Nephron progenitor cell (in vitro differentiated cells): Measurements from ENCODE around the gene PARN.
A peak's percentile ranks its signal among the peaks of the same experiment; 100 is the strongest.

Experiments used
- DNase-seq: peaks from one replicate; pipeline ENCODE4 v3.0.0; 2021
- H3K27ac Mint-ChIP-seq: 2 replicates; pipeline ENCODE4 v1.8.0; 2021; ENCODE audit warnings: mild to moderate bottlenecking, moderate library complexity, mixed read lengths
- H3K27me3 Mint-ChIP-seq: 2 replicates; pipeline ENCODE4 v1.8.0; 2021; ENCODE audit warnings: mild to moderate bottlenecking, low read depth, mixed read lengths; ENCODE audit not compliant: poor library complexity
- H3K36me3 Mint-ChIP-seq: 2 replicates; pipeline ENCODE4 v1.8.0; 2021; ENCODE audit warnings: low read depth, mixed read lengths
- H3K4me1 Mint-ChIP-seq: 2 replicates; pipeline ENCODE4 v1.8.0; 2021; ENCODE audit warnings: mixed read lengths
- H3K4me3 Mint-ChIP-seq: 2 replicates; pipeline ENCODE4 v1.8.0; 2021; ENCODE audit warnings: mild to moderate bottlenecking, moderate library complexity, mixed read lengths
- H3K9me3 Mint-ChIP-seq: 2 replicates; pipeline ENCODE4 v1.8.0; 2021; ENCODE audit warnings: mild to moderate bottlenecking, moderate library complexity, mixed read lengths
- CTCF ChIP-seq: fragments of 200-600 bp; sonication (generic); IDR thresholded peaks from 2 replicates; pipeline ENCODE4 v1.5.0; 2021; ENCODE audit warnings: antibody characterized with exemption

Gene PARN

GRCh38 chr16:14629919-14630619, at the start of gene PARN:
TSS of gene PARN (minus strand) at chr16:14630260. CDS start at chr16:14630125, 135 bp downstream.
- Mint-ChIP-seq H3K27me3 (no peaks in the 10 kb centered on the region), H3K4me1 (peaks cover 34% of the 10 kb centered on the region), H3K36me3 (peaks cover 34% of the 10 kb centered on the region), H3K27ac (peak within 1 kb of the TSS; percentile 98), H3K9me3 (peaks cover 4% of the 10 kb centered on the region), H3K4me3 (peak within 1 kb of the TSS; percentile 98)
- TF ChIP-seq CTCF = no peak
- peak; percentile 99 for DNase-seq

GRCh38 chr16:14678748-14679497, 48.9 kb upstream of the PARN start:
- no peaks in the 10 kb centered on the region for H3K36me3 Mint-ChIP-seq
- H3K27me3 Mint-ChIP-seq = peaks cover 25% of the 10 kb centered on the region
- TF ChIP-seq CTCF = no peak
- no peak for DNase-seq
- no peaks in the 10 kb centered on the region for H3K9me3 Mint-ChIP-seq
- no peak overlapping the region for H3K4me3 Mint-ChIP-seq
- H3K4me1 Mint-ChIP-seq = no peaks in the 10 kb centered on the region
- H3K27ac Mint-ChIP-seq = no peak overlapping the region

- DNase-seq = no peak
- H3K27me3 Mint-ChIP-seq = peaks cover 20% of the 10 kb centered on the region
- peaks cover 2% of the 10 kb centered on the region for H3K4me1 Mint-ChIP-seq
- H3K27ac Mint-ChIP-seq = no peak overlapping the region
- TF ChIP-seq CTCF = no peak
- no peaks in the 10 kb centered on the region for H3K9me3 Mint-ChIP-seq
- H3K36me3 Mint-ChIP-seq = no peaks in the 10 kb centered on the region
- no peak overlapping the region for H3K4me3 Mint-ChIP-seq
Observed at GRCh38 chr16:14677627-14678026, 47.6 kb upstream of the PARN start.

DNA sequence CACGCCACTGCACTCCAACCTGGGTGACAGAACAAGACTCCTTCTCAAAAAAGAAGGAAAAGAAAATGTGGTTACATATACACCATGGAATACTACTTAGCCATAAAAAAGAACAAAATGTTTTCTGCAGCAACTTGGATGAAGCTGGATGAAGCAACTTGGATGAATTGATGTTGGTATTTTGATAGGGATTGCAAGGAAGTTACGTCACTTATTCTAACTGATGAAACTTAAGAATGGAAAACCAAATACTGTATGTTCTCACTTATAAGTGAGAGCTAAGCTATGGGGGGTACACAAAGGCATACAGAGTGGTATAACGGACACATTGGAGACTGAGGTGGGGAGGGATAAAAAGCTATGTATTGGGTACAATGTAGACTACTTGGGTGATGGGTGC, 46.6 kb upstream of the PARN start:
- no peaks in the 10 kb centered on the region for H3K36me3 Mint-ChIP-seq
- H3K4me1 Mint-ChIP-seq = peaks cover 10% of the 10 kb centered on the region
- H3K4me3 Mint-ChIP-seq = no peak overlapping the region
- no peak for DNase-seq
- no peak overlapping the region for H3K27ac Mint-ChIP-seq
- H3K27me3 Mint-ChIP-seq = peaks cover 19% of the 10 kb centered on the region
- no peaks in the 10 kb centered on the region for H3K9me3 Mint-ChIP-seq
- no peak for TF ChIP-seq CTCF

GRCh38 chr16:14672403-14672971, 42.4 kb upstream of the PARN start:
- TF ChIP-seq CTCF = no peak
- Mint-ChIP-seq H3K27ac (peak overlapping the region; percentile 70), H3K4me1 (peaks cover 10% of the 10 kb centered on the region), H3K9me3 (no peaks in the 10 kb centered on the region), H3K27me3 (peaks cover 19% of the 10 kb centered on the region), H3K36me3 (peaks cover 18% of the 10 kb centered on the region), H3K4me3 (no peak overlapping the region)
- DNase-seq = no peak
